GM23338 (cell line): ENCODE measurements around the gene ZNF628.

Source experiments
- EZH2 ChIP-seq: fragments of 200-600 bp; sonication (generic); IDR thresholded peaks from one replicate; pipeline ENCODE4 v1.8.0; 2017; ENCODE audit warnings: antibody characterized with exemption, mild to moderate bottlenecking, low read depth; ENCODE audit not compliant: unreplicated experiment
- EZH2phosphoT487 ChIP-seq: fragments of 200-600 bp; sonication (generic); IDR thresholded peaks from one replicate; pipeline ENCODE4 v1.8.1; 2018; ENCODE audit warnings: antibody characterized with exemption; ENCODE audit not compliant: unreplicated experiment
- JUNB ChIP-seq: IDR thresholded peaks from one replicate; pipeline ENCODE4 v1.6.1; 2016; ENCODE audit warnings: antibody characterized with exemption; ENCODE audit not compliant: unreplicated experiment
- POLR2AphosphoS5 ChIP-seq: IDR thresholded peaks from 2 replicates; pipeline ENCODE4 v1.6.1; 2016; ENCODE audit warnings: antibody characterized with exemption, low read depth
- STAT1 ChIP-seq: IDR thresholded peaks from one replicate; pipeline ENCODE4 v1.6.1; 2016; ENCODE audit warnings: antibody characterized with exemption; ENCODE audit not compliant: unreplicated experiment
- TF ChIP-seq, protein P1 (sequence below), 2 experiments: fragments of 200-600 bp in 1 of 2; sonication (generic) in 1 of 2; conservative IDR thresholded peaks; 2 replicates each; pipeline versions ENCODE4 v1.5.1 to v1.6.1; 2016 to 2017; ENCODE audit warnings: antibody characterized with exemption in 2 of 2, low read depth in 2 of 2, mild to moderate bottlenecking in 2 of 2, moderate library complexity in 1 of 2
- TF ChIP-seq, protein P2 (sequence below): IDR thresholded peaks from one replicate; pipeline ENCODE4 v1.6.1; 2018; ENCODE audit warnings: antibody characterized with exemption; ENCODE audit not compliant: unreplicated experiment

GRCh38 chr19:55487924-55488687, 11.7 kb downstream of the ZNF628 start, which contains the start of gene SSC5D:
- TF ChIP-seq EZH2: no peak
- TF ChIP-seq, protein P1, sequence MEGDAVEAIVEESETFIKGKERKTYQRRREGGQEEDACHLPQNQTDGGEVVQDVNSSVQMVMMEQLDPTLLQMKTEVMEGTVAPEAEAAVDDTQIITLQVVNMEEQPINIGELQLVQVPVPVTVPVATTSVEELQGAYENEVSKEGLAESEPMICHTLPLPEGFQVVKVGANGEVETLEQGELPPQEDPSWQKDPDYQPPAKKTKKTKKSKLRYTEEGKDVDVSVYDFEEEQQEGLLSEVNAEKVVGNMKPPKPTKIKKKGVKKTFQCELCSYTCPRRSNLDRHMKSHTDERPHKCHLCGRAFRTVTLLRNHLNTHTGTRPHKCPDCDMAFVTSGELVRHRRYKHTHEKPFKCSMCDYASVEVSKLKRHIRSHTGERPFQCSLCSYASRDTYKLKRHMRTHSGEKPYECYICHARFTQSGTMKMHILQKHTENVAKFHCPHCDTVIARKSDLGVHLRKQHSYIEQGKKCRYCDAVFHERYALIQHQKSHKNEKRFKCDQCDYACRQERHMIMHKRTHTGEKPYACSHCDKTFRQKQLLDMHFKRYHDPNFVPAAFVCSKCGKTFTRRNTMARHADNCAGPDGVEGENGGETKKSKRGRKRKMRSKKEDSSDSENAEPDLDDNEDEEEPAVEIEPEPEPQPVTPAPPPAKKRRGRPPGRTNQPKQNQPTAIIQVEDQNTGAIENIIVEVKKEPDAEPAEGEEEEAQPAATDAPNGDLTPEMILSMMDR (conservative IDR thresholded peaks at IDR 0.05; ENCODE audit: low read depth in 2 of 2): no peak
- TF ChIP-seq STAT1: no peak
- no peak for TF ChIP-seq EZH2phosphoT487
- TF ChIP-seq POLR2AphosphoS5: no peak
- TF ChIP-seq, protein P2, sequence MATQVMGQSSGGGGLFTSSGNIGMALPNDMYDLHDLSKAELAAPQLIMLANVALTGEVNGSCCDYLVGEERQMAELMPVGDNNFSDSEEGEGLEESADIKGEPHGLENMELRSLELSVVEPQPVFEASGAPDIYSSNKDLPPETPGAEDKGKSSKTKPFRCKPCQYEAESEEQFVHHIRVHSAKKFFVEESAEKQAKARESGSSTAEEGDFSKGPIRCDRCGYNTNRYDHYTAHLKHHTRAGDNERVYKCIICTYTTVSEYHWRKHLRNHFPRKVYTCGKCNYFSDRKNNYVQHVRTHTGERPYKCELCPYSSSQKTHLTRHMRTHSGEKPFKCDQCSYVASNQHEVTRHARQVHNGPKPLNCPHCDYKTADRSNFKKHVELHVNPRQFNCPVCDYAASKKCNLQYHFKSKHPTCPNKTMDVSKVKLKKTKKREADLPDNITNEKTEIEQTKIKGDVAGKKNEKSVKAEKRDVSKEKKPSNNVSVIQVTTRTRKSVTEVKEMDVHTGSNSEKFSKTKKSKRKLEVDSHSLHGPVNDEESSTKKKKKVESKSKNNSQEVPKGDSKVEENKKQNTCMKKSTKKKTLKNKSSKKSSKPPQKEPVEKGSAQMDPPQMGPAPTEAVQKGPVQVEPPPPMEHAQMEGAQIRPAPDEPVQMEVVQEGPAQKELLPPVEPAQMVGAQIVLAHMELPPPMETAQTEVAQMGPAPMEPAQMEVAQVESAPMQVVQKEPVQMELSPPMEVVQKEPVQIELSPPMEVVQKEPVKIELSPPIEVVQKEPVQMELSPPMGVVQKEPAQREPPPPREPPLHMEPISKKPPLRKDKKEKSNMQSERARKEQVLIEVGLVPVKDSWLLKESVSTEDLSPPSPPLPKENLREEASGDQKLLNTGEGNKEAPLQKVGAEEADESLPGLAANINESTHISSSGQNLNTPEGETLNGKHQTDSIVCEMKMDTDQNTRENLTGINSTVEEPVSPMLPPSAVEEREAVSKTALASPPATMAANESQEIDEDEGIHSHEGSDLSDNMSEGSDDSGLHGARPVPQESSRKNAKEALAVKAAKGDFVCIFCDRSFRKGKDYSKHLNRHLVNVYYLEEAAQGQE: no peak
- no peak for TF ChIP-seq JUNB
